Measurements from ENCODE around the gene MINK1. TPM values are rescaled to one million over a fixed set of nuclear protein-coding genes. Genes with fewer than 3 reads are reported as not detected.

Gene MINK1
- total RNA-seq, 4 donors from 2014 or later: 128 to 406 (median 181) TPM

DNA sequence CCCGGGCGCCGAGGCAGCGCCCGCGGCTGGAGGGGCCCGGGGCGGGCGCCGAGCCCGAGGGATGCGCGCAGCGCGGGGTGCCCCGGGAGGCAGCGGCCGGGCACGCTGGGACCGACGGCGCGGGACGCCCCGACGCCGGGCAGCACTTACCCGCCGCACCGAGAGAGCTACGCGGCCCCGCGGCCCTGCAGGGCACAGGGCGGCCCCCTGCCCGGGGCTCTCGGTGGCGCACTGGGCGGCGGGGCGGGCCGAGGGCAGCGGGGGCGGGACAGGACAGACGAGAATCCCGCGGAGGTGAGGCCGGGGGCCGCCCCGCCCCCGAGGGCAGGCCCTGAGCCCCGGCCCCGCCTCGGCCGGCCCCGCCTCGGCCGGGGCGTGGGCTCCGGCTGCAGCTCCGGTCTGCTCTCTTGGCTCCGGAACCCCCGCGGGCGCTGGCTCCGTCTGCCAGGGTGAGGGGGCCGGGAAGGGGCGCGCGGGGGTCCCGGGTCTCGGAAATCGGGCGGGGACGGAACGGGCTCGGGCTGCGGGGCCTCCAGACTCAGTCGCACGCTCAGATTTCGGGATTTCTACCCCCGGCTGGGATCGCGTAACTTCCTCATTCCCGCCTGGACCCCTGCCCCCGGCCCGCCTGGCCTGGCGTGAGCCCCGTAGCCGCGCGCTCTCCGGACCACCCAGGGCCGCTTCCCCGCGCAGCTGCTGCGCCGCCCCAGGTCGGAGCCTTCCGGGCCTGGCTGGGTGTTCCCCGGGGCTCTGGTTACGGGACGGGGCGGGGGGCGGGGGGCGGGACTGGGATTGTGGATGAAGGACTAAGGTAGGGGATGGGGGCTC, 26.1 kb upstream of the MINK1 start, which contains the start of gene PLD2:
PLD2 (plus strand) TSS at position 376 of the 828 bp plus-strand sequence. CDS start 621 bp downstream, outside the sequence.
- no peak for TF ChIP-seq POLR2A (IDR thresholded peaks at IDR 0.05)
- TF ChIP-seq, protein P1, sequence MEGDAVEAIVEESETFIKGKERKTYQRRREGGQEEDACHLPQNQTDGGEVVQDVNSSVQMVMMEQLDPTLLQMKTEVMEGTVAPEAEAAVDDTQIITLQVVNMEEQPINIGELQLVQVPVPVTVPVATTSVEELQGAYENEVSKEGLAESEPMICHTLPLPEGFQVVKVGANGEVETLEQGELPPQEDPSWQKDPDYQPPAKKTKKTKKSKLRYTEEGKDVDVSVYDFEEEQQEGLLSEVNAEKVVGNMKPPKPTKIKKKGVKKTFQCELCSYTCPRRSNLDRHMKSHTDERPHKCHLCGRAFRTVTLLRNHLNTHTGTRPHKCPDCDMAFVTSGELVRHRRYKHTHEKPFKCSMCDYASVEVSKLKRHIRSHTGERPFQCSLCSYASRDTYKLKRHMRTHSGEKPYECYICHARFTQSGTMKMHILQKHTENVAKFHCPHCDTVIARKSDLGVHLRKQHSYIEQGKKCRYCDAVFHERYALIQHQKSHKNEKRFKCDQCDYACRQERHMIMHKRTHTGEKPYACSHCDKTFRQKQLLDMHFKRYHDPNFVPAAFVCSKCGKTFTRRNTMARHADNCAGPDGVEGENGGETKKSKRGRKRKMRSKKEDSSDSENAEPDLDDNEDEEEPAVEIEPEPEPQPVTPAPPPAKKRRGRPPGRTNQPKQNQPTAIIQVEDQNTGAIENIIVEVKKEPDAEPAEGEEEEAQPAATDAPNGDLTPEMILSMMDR (IDR thresholded peaks at IDR 0.05): no peak
- no peak for TF ChIP-seq EP300 (IDR thresholded peaks at IDR 0.05; ENCODE audit: low read depth)
- TF ChIP-seq POLR2AphosphoS5 (IDR thresholded peaks at IDR 0.05): peak in 2 of 3 donors; percentile 45 to 60
- 1% methylated on average over 21 of the region's 106 CpGs; no CpG with 5 or more reads in 1 of the 2 donors for WGBS, 2 donors (ENCODE audit: low coverage in 1 of 2)
- peak; percentile 91 for DNase-seq
- Histone ChIP-seq H3K27me3 (no peaks in the 10 kb centered on the region), H3K27ac (peak within 1 kb of the TSS; percentile 82 to 93 (median 82)), H3K4me3 (peak within 1 kb of the TSS; percentile 74 to 98 (median 91)), H3K4me1 (peaks cover 11 to 20% (median 17%) of the 10 kb centered on the region in 4 donors), H3K9me3 (no peaks in the 10 kb centered on the region), H3K36me3 (no peaks in the 10 kb centered on the region)
- in situ Hi-C loops (cut with MboI; ENCODE audit: low pct_ligation_motif_present in 1 of 4, low pct_unique_long_range_greater_than_20kb in 1 of 4, low sequenced_read_pairs in 3 of 4) (no loop called here), intact Hi-C loops (cut with DNase I; ENCODE audit: low total_unique reads) (loop anchor here (5.0 kb wide), 1 partner anchor 80 kb away; no protein-coding TSS in a partner anchor)

DNA sequence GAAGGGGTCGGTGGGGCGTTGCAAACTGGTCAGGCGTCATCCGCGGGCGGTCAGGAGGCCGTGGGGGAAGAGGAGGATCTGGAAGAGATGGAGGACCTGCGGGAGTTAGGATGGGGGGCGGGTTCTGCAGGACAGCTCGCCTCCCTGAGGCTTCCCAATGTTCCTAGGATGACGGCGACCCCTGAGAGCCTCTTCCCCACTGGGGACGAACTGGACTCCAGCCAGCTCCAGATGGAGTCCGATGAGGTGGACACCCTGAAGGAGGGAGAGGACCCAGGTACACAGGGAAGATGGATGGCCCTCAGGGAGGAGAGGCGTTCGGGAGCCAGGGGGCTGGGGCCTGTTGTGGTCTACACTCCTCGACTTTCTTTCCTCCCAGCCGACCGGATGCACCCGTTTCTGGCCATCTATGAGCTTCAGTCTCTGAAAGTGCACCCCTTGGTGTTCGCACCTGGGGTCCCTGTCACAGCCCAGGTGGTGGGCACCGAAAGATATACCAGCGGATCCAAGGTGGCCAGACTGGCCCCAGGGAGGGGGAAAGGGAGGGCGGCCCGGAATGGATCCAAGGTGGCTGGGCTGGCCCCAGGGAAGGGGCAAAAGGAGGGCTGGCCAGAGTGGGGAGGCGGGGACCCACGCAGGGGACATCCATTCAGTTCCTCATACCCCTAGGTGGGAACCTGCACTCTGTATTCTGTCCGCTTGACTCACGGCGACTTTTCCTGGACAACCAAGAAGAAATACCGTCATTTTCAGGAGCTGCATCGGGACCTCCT, 25.3 kb upstream of the MINK1 start:
- H3K9me3 ChIP-seq: no peaks in the 10 kb centered on the region
- in situ Hi-C loops (cut with MboI; ENCODE audit: low pct_ligation_motif_present in 1 of 4, low pct_unique_long_range_greater_than_20kb in 1 of 4, low sequenced_read_pairs in 3 of 4) (no loop called here), intact Hi-C loops (cut with DNase I; ENCODE audit: low total_unique reads) (loop anchor here (5.0 kb wide), 1 partner anchor 80 kb away; no protein-coding TSS in a partner anchor)
- no peak for TF ChIP-seq EP300 (IDR thresholded peaks at IDR 0.05; ENCODE audit: low read depth)
- TF ChIP-seq, protein P1 (IDR thresholded peaks at IDR 0.05): no peak
- TF ChIP-seq POLR2A (IDR thresholded peaks at IDR 0.05): no peak
- TF ChIP-seq POLR2AphosphoS5 (IDR thresholded peaks at IDR 0.05): no peak
- H3K4me3 ChIP-seq: peak overlapping the region; percentile 74 to 98 (median 91)
- WGBS, 2 donors (ENCODE audit: low coverage in 1 of 2): 41% methylated on average over 29 of the region's 32 CpGs; no CpG with 5 or more reads in 1 of the 2 donors
- no peaks in the 10 kb centered on the region for H3K27me3 ChIP-seq
- DNase-seq: peak; percentile 15
- H3K36me3 ChIP-seq: no peaks in the 10 kb centered on the region
- H3K27ac ChIP-seq: peak overlapping the region; percentile 82 to 93 (median 82)
- H3K4me1 ChIP-seq: peaks cover 11 to 20% (median 17%) of the 10 kb centered on the region in 4 donors

DNA sequence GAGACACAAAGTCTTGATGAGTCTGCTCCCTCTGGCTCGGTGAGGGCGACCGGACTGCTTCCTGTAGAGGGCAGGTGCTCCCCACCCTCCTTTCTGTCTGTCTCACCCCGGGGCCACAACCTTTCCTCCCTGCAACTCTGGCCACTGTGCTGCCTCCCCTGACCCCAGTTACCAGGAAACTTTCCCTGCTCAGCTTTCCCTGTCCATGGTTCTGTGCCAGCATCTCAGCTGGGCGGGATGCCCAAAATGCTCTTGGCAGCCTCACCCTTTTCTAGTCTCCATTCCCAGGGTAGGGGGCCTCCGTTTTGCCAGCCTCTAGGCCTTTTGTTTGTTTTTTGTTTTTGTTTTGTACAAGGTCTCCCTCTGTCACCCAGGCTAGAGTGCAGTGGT, 24.8 kb upstream of the MINK1 start:
- Histone ChIP-seq H3K36me3 (no peaks in the 10 kb centered on the region), H3K4me1 (peaks cover 11 to 20% (median 17%) of the 10 kb centered on the region in 4 donors), H3K9me3 (no peaks in the 10 kb centered on the region), H3K27ac (no peak overlapping the region), H3K4me3 (no peak overlapping the region), H3K27me3 (no peaks in the 10 kb centered on the region)
- 43 to 57% methylated on average over 6 of the region's 6 CpGs for WGBS, 2 donors (ENCODE audit: low coverage in 1 of 2)
- TF ChIP-seq, protein P1 (IDR thresholded peaks at IDR 0.05): no peak
- TF ChIP-seq EP300 (IDR thresholded peaks at IDR 0.05; ENCODE audit: low read depth): no peak
- no peak for TF ChIP-seq POLR2A (IDR thresholded peaks at IDR 0.05)
- TF ChIP-seq POLR2AphosphoS5 (IDR thresholded peaks at IDR 0.05): no peak
- DNase-seq: peak; percentile 29
- intact Hi-C loops (cut with DNase I; ENCODE audit: low total_unique reads): loop anchor here (5.0 kb wide), 1 partner anchor 79 kb away; no protein-coding TSS in a partner anchor
- in situ Hi-C loops (cut with MboI; ENCODE audit: low pct_ligation_motif_present in 1 of 4, low pct_unique_long_range_greater_than_20kb in 1 of 4, low sequenced_read_pairs in 3 of 4): no loop called here

All from transverse colon (tissue), 4 donors.